H1 (cell line): ENCODE measurements around the gene ZBP1. TPM values are rescaled to one million over a fixed set of nuclear protein-coding genes. Genes with fewer than 3 reads are reported as not detected.

Experiments used
- CTCF ChIA-PET: fragments of 300-600 bp; sonication (Branson Sonifier 250); formaldehyde crosslinking; loops from one replicate; lab custom pipeline; 2021; ENCODE audit not compliant: partially characterized antibody; lab: Charles Lee
- POLR2A ChIA-PET: fragments of 300-600 bp; sonication (Branson Sonifier 250); formaldehyde crosslinking; loops from one replicate; lab custom pipeline; 2021; ENCODE audit warnings: inconsistent platforms; ENCODE audit not compliant: partially characterized antibody; lab: Charles Lee
- DNase-seq, 2 experiments: peaks; one replicate each; pipeline versions ENCODE4 v3.0.0 to v3.0.0-alpha.2; 2010 to 2022; ENCODE audit warnings: low spot score in 2 of 2, low read depth in 1 of 2, mixed read lengths in 1 of 2
- FAIRE-seq: peaks from 2 replicates; lab custom pipeline; 2011; peaks lifted over from hg19 to GRCh38; lab: Jason Lieb, UNC
- H2AFZ ChIP-seq: 2 replicates; pipeline ENCODE4 v1.8.1; 2012; ENCODE audit warnings: low read length, inconsistent platforms
- H2AK5ac ChIP-seq: 2 replicates; pipeline ENCODE4 v1.6.1; 2013; ENCODE audit warnings: low read depth, low read length
- H2BK120ac ChIP-seq: replicated peaks from 2 replicates; pipeline ENCODE3; 2013; ENCODE audit warnings: low read depth, low read length, inconsistent platforms
- H2BK12ac ChIP-seq: 2 replicates; pipeline ENCODE4 v1.6.1; 2013; ENCODE audit warnings: low read depth, low read length
- H2BK15ac ChIP-seq: 2 replicates; pipeline ENCODE4 v1.6.1; 2013; ENCODE audit warnings: low read length
- H2BK20ac ChIP-seq: 2 replicates; pipeline ENCODE4 v1.6.1; 2013; ENCODE audit warnings: low read length
- H2BK5ac ChIP-seq: 2 replicates; pipeline ENCODE4 v1.6.1; 2013; ENCODE audit warnings: low read depth, low read length
- H3K14ac ChIP-seq: 2 replicates; pipeline ENCODE4 v1.6.1; 2013; ENCODE audit warnings: inconsistent platforms; ENCODE audit not compliant: insufficient read length
- H3K18ac ChIP-seq: 2 replicates; pipeline ENCODE4 v1.6.1; 2013; ENCODE audit warnings: low read length; ENCODE audit errors: extremely low read depth
- H3K23ac ChIP-seq: 2 replicates; pipeline ENCODE4 v1.6.1; 2013; ENCODE audit warnings: inconsistent platforms; ENCODE audit not compliant: insufficient read length
- H3K23me2 ChIP-seq: 2 replicates; pipeline ENCODE4 v1.6.1; 2013; ENCODE audit warnings: low read depth, low read length
- H3K27ac ChIP-seq: 2 replicates; pipeline ENCODE4 v1.6.1; 2011; ENCODE audit warnings: low read depth, low read length, inconsistent platforms
- H3K27me3 ChIP-seq, 4 experiments: replicated peaks in 1 of 4; 1 replicate in 1 of 4; 2 replicates in 3 of 4; pipeline versions ENCODE4 v1.6.1 to v1.8.1; 2011 to 2013; ENCODE audit warnings: low read length in 3 of 4, mild to moderate bottlenecking in 3 of 4, inconsistent platforms in 2 of 4, mixed read lengths in 2 of 4, moderate library complexity in 1 of 4; ENCODE audit not compliant: control insufficient read depth in 3 of 4, insufficient read depth in 3 of 4; ENCODE audit errors: extremely low read depth in 1 of 4
- H3K36me3 ChIP-seq, 4 experiments: 2 replicates each; pipeline versions ENCODE4 v1.6.1 to v1.8.1; 2011 to 2013; ENCODE audit warnings: mild to moderate bottlenecking in 4 of 4, low read length in 3 of 4, moderate library complexity in 2 of 4, control low read depth in 1 of 4, inconsistent platforms in 1 of 4; ENCODE audit not compliant: insufficient read depth in 4 of 4, control insufficient read depth in 2 of 4
- H3K4ac ChIP-seq: replicated peaks from 2 replicates; pipeline ENCODE3; 2013; ENCODE audit warnings: low read length, low read depth, mixed read lengths, inconsistent platforms; ENCODE audit not compliant: insufficient read length
- H3K4me1 ChIP-seq, 4 experiments: replicated peaks in 1 of 4; 1 replicate in 1 of 4; 2 replicates in 3 of 4; pipeline versions ENCODE4 v1.6.1 to v1.8.1; 2011 to 2013; ENCODE audit warnings: low read length in 3 of 4, inconsistent platforms in 2 of 4, mixed read lengths in 1 of 4; ENCODE audit not compliant: insufficient read depth in 4 of 4, control insufficient read depth in 3 of 4
- H3K4me2 ChIP-seq, 2 experiments: 2 replicates each; pipeline versions ENCODE4 v1.6.1 to v1.8.1; 2011 to 2013; ENCODE audit warnings: low read depth in 2 of 2, low read length in 2 of 2, control low read depth in 1 of 2, inconsistent platforms in 1 of 2, mild to moderate bottlenecking in 1 of 2; ENCODE audit not compliant: insufficient read depth in 1 of 2
- H3K4me3 ChIP-seq, 4 experiments: fragments of 200-600, 300-600 bp in 1 of 4; sonication (generic), shearing (Covaris generic), sonication (Bioruptor Twin) in 1 of 4; 2 replicates each; pipeline versions ENCODE4 v1.5.1 to v1.8.1; 2011 to 2016; ENCODE audit warnings: low read length in 4 of 4, low read depth in 3 of 4, control low read depth in 2 of 4, inconsistent platforms in 2 of 4, mild to moderate bottlenecking in 2 of 4, mixed read lengths in 1 of 4, moderate library complexity in 1 of 4; ENCODE audit not compliant: insufficient read depth in 2 of 4; ENCODE audit errors: extremely low read depth in 1 of 4
- H3K56ac ChIP-seq: replicated peaks from 2 replicates; pipeline ENCODE3; 2013; ENCODE audit warnings: low read depth, mild to moderate bottlenecking, mixed read lengths, low read length, inconsistent platforms; ENCODE audit not compliant: insufficient read length
- H3K79me1 ChIP-seq: 2 replicates; pipeline ENCODE4 v1.6.1; 2013; ENCODE audit warnings: low read depth, low read length, control low read depth
- H3K79me2 ChIP-seq, 2 experiments: 2 replicates each; pipeline versions ENCODE4 v1.6.1 to v1.8.1; 2012 to 2013; ENCODE audit warnings: low read length in 2 of 2, mild to moderate bottlenecking in 2 of 2, inconsistent platforms in 1 of 2; ENCODE audit not compliant: insufficient read depth in 2 of 2, control insufficient read depth in 1 of 2
- H3K9ac ChIP-seq, 4 experiments: replicated peaks in 1 of 4; 1 replicate in 1 of 4; 2 replicates in 3 of 4; pipeline versions ENCODE4 v1.6.1 to v1.8.1; 2011 to 2013; ENCODE audit warnings: low read depth in 3 of 4, low read length in 3 of 4, control low read depth in 2 of 4, mild to moderate bottlenecking in 2 of 4, moderate library complexity in 2 of 4, inconsistent platforms in 1 of 4; ENCODE audit errors: extremely low read depth in 1 of 4
- H3K9me3 ChIP-seq, 2 experiments: 2 replicates each; pipeline versions ENCODE4 v1.6.1 to v1.8.1; 2012 to 2013; ENCODE audit warnings: mild to moderate bottlenecking in 2 of 2, moderate library complexity in 2 of 2, control low read depth in 1 of 2, inconsistent platforms in 1 of 2, low read depth in 1 of 2, low read length in 1 of 2, mixed read lengths in 1 of 2; ENCODE audit not compliant: insufficient read depth in 2 of 2
- H4K20me1 ChIP-seq, 2 experiments: replicated peaks in 1 of 2; 2 replicates each; pipeline versions ENCODE3 to v1.8.1; 2011 to 2013; ENCODE audit warnings: inconsistent platforms in 2 of 2, low read length in 2 of 2, mild to moderate bottlenecking in 1 of 2; ENCODE audit not compliant: insufficient read depth in 2 of 2, control insufficient read depth in 1 of 2
- H4K5ac ChIP-seq: 2 replicates; pipeline ENCODE4 v1.6.1; 2013; ENCODE audit warnings: low read length, low read depth, mixed read lengths, inconsistent platforms; ENCODE audit not compliant: insufficient read length
- H4K8ac ChIP-seq: 2 replicates; pipeline ENCODE4 v1.8.0; 2013; ENCODE audit warnings: mild to moderate bottlenecking, moderate library complexity, low read length, inconsistent platforms; ENCODE audit not compliant: insufficient read depth; ENCODE audit errors: extremely low read depth
- H4K91ac ChIP-seq: replicated peaks from 2 replicates; pipeline ENCODE3; 2013; ENCODE audit warnings: low read length, mixed read lengths, inconsistent platforms; ENCODE audit not compliant: insufficient read length
- CTCF ChIP-seq, 3 experiments: IDR thresholded peaks; 1 replicate in 2 of 3; 2 replicates in 1 of 3; pipeline versions ENCODE4 v1.5.1 to v1.6.1; 2011; ENCODE audit warnings: low read length in 3 of 3, mild to moderate bottlenecking in 3 of 3, inconsistent platforms in 2 of 3, low read depth in 1 of 3, moderate library complexity in 1 of 3; ENCODE audit not compliant: insufficient read depth in 1 of 3; ENCODE audit errors: control extremely low read depth in 1 of 3
- GABPA ChIP-seq: IDR thresholded peaks from 2 replicates; pipeline ENCODE4 v1.6.1; 2011; ENCODE audit warnings: mild to moderate bottlenecking, low read length, moderate library complexity, borderline replicate concordance; ENCODE audit not compliant: insufficient read depth
- RAD21 ChIP-seq, 2 experiments: IDR thresholded peaks in 1 of 2; conservative IDR thresholded peaks in 1 of 2; 2 replicates each; pipeline ENCODE4 v1.6.1; 2011; ENCODE audit warnings: low read depth in 2 of 2, low read length in 2 of 2, improper control_type of control experiment in 1 of 2, inconsistent platforms in 1 of 2, mild to moderate bottlenecking in 1 of 2, moderate library complexity in 1 of 2
- TAF1 ChIP-seq: IDR thresholded peaks from 2 replicates; pipeline ENCODE4 v1.6.1; 2011; ENCODE audit warnings: mild to moderate bottlenecking, low read depth, low read length
- WGBS, 2 experiments: shearing (Covaris generic) in 1 of 2; methylation state at CpG; one replicate each; pipeline versions ENCODE4 v1.1.6 to v1.1.7; 2013 to 2015; ENCODE audit warnings: low lambda C conversion rate in 2 of 2, mixed read lengths in 2 of 2, inconsistent platforms in 1 of 2, low coverage in 1 of 2, missing lambda C conversion rate in 1 of 2; ENCODE audit not compliant: insufficient replicate concordance in 2 of 2, insufficient coverage in 1 of 2, insufficient read length in 1 of 2; ENCODE audit errors: extremely low coverage in 1 of 2, missing lambda C conversion rate in 1 of 2; 5-methylcytosine and 5-hydroxymethylcytosine counted together
- polyA plus RNA-seq, 7 experiments: library from polyadenylated mRNA; depleted of rRNA in 3 of 7; stranded (reverse) in 5 of 7; unstranded in 2 of 7; fragments of >200 nt in 5 of 7; fragments of 200-250 nt in 2 of 7; gene quantifications; 1 replicate in 5 of 7; 2 replicates in 1 of 7; 4 replicates in 1 of 7; pipeline versions ENCODE4 v1.2.1 to v1.2.3, GENCODE V29; 2011 to 2013; ENCODE audit warnings: missing spikeins in 2 of 7, mixed read lengths in 2 of 7
- total RNA-seq: library from RNA; stranded (reverse); fragmentation: NEBNext Ultra II Directional; extraction: Animal tissue kit (Norgen Biotek cat#: 25700); gene quantifications from 2 replicates; pipeline ENCODE4 v1.2.1, GENCODE V29; 2021

Gene ZBP1
- total and polyA plus RNA-seq, 2 of the 8 experiments (the other 6 are each of a cell fraction or from before 2014, with no cell fraction given), result not detected

DNA sequence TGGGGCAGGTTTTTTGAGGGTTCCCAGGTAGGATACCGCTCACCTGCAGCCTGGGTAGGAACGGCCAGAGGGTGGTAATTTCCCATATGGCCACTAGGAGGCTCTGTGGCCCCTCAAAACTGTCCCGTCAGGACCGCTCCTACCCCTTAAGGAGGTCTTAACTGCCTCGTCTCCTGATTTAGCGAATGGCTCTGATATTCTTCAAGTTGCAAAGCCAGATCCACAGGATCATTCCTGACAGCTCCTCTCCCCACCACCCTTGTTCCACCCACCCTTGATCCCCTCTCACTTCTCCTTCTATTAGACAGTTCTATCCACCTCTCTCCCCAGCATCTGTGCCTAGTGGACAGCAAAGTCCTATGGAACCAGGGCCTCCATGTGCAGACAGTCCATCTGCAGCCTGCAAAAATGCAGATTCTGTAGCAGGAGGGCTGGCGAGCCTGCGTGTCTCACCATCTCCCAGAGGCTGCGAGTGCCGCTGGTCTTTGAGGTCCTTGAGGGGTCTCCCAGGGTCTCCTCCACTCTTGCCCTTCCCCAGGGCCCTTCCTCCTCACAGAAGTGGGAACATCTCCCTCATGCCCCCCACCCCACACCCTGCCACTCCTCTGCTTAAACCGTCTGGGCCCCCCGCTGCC is 34.3 kb upstream of the ZBP1 start:
- H3K27me3 ChIP-seq, result no peaks in the 10 kb centered on the region
- no peaks in the 10 kb centered on the region for H3K79me1 ChIP-seq
- no peak overlapping the region for H2BK20ac ChIP-seq
- H2AFZ ChIP-seq, result no peak overlapping the region
- ChIA-PET CTCF (interaction anchor here (0.6 to 4.8 kb wide), 47 partner anchors 11 to 1024 kb away, joined by 3 to 28 read pairs (median 4); no protein-coding TSS in a partner anchor), POLR2A (no interaction called here)
- peaks cover 3 to 10% of the 10 kb centered on the region in 2 experiments for H4K20me1 ChIP-seq
- no peak overlapping the region for H3K4ac ChIP-seq
- DNase-seq, result peak; percentile 53 to 84
- no peak overlapping the region for H4K5ac ChIP-seq
- TF ChIP-seq CTCF (IDR thresholded peaks at IDR 0.05; ENCODE audit: control extremely low read depth in 1 of 3, insufficient read depth in 1 of 3, low read depth in 1 of 3, low read length in 3 of 3) (peak; percentile 87 to 96 (median 91)), GABPA (peak; percentile 61; the same call in 1 of the 2 replicates), TAF1 (no peak), RAD21 (IDR thresholded peaks at IDR 0.05 in 1 of 2, conservative IDR thresholded peaks at IDR 0.05 in 1 of 2; ENCODE audit: low read depth in 2 of 2, low read length in 2 of 2) (peak; percentile 94 to 96)
- no peak overlapping the region for H2BK5ac ChIP-seq
- H4K91ac ChIP-seq, result no peak overlapping the region
- no peak overlapping the region for H2AK5ac ChIP-seq
- H3K14ac ChIP-seq, result no peak overlapping the region
- no peak overlapping the region for H3K56ac ChIP-seq
- no peak overlapping the region for H2BK15ac ChIP-seq
- WGBS, 2 experiments, result 52% methylated on average over 10 of the region's 12 CpGs; no CpG with 5 or more reads in 1 of the 2 experiments
- no peak overlapping the region for H3K4me2 ChIP-seq
- H3K18ac ChIP-seq, result no peak overlapping the region
- no peak overlapping the region for H3K23ac ChIP-seq
- no peak overlapping the region for H2BK120ac ChIP-seq
- H2BK12ac ChIP-seq, result no peak overlapping the region
- no peaks in the 10 kb centered on the region for H3K9me3 ChIP-seq
- no peak overlapping the region for H4K8ac ChIP-seq
- peaks cover 3 to 8% (median 4%) of the 10 kb centered on the region in 4 experiments; a peak in 5 of 8 replicates for H3K36me3 ChIP-seq
- no peaks in the 10 kb centered on the region for H3K23me2 ChIP-seq
- no peak overlapping the region for H3K27ac ChIP-seq
- peaks cover 0 to 4% (median 2%) of the 10 kb centered on the region in 4 experiments; a peak in 3 of 7 replicates for H3K4me1 ChIP-seq
- no peaks in the 10 kb centered on the region for H3K79me2 ChIP-seq
- FAIRE-seq, result peak; percentile 97
- no peak overlapping the region for H3K4me3 ChIP-seq
- H3K9ac ChIP-seq, result no peak overlapping the region
